Measurements from ENCODE around the gene NUFIP2.

- TF ChIP-seq CTCF (IDR thresholded peaks at IDR 0.05) = no peak
- TF ChIP-seq NFYB (CRISPR knock-in tag; conservative IDR thresholded peaks at IDR 0.05; ENCODE audit: low read depth) = no peak
- no peak for TF ChIP-seq CREB1 (CRISPR knock-in tag; IDR thresholded peaks at IDR 0.05)
- TF ChIP-seq FOXJ3 (CRISPR knock-in tag; IDR thresholded peaks at IDR 0.05; ENCODE audit: borderline replicate concordance) = no peak
- no peak for TF ChIP-seq FOXK1 (CRISPR knock-in tag; IDR thresholded peaks at IDR 0.05)
- no peak for TF ChIP-seq RELA (CRISPR knock-in tag; IDR thresholded peaks at IDR 0.05; ENCODE audit: borderline replicate concordance)
- TF ChIP-seq ATF3 (CRISPR knock-in tag; conservative IDR thresholded peaks at IDR 0.05) = no peak
- no peak for TF ChIP-seq ATF6 (CRISPR knock-in tag; IDR thresholded peaks at IDR 0.05)
- no peak for TF ChIP-seq ATF2 (CRISPR knock-in tag; IDR thresholded peaks at IDR 0.05; ENCODE audit: borderline replicate concordance, low read depth)
- TF ChIP-seq TEAD4 (CRISPR knock-in tag; IDR thresholded peaks at IDR 0.05) = no peak
- no peak for TF ChIP-seq NR3C1 (CRISPR knock-in tag; conservative IDR thresholded peaks at IDR 0.05; ENCODE audit: low read depth)
- no peak for TF ChIP-seq SP1 (CRISPR knock-in tag; conservative IDR thresholded peaks at IDR 0.05)
- no peak for TF ChIP-seq CREM (CRISPR knock-in tag; IDR thresholded peaks at IDR 0.05)
Measured at GRCh38 chr17:29207975-29208374, 86.0 kb downstream of the NUFIP2 start.

All from WTC11 (cell line).